GM19193 (cell line): ENCODE results near the gene SREBF1.

Experiments used
- POLR2A ChIP-seq: IDR thresholded peaks from 4 replicates; pipeline ENCODE4 v1.6.1; 2011; ENCODE audit not compliant: insufficient read depth, insufficient read length; ENCODE audit errors: extremely low read depth

SREBF1 gene

DNA sequence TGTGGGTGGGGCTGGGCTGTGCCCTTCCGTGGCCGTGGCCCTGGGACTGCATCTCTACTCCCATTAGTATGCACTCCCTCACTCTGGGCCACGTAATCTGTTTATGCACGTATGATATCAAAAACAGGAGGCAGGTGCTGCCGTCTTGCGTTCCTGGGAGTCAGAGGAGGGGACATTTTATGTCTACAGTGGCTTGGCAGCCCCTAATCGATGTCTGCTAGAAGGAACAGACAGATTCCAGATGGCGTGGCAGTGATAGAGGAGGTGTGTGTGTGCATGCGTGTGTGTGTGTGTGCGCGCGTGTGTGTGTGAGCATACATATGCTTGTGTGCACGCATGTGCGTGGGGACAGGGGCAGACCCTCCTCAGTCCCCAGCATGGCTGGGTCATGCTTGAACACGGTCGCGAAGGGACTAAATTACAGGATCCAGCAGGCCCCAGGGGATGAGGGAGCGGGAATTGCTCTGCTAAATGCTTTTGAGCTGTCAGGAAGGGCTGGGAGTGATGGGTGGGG is 44.7 kb downstream of the SREBF1 start:
- no peak for TF ChIP-seq POLR2A

DNA sequence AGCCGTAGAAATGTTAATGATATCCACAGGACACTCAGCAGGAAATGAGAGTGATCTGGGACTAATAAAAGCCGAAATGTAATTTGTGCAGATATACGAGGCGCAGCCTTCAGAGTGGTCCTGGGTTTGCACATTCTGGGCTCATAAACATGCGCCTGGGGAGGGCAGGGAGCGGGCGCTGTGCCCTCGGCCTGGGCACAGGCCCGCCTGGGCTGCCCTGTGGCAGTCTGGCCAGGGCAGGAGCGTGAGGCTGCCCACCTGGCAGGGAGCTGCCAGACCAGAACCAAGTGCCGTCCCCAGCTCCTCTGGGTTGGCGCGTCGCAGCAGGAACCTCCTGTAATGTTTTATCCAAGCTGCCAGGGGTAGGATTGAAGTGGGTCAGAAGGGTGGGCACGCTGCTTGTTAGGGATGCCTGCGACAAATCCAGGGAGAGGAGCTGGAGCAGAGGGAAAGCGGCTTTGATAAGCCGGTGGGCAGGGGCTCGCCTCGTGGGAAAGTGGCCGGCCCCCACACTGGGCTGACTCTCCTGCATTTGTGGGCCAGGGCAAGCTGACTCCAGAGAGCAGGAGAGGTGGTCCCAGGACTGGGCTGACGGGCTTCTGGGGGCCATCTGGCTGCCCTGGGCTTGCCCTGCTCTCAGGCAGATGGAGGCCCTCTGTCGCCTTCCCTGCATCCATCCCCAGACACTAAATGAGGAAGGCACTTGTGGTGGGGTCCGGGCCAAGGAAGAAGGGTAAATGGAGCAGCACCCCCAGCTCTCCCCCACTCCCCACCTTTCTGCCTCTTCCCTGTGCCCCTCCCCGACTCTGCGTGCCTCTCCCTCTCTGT is 45.9 kb downstream of the SREBF1 start:
- TF ChIP-seq POLR2A, result no peak

DNA sequence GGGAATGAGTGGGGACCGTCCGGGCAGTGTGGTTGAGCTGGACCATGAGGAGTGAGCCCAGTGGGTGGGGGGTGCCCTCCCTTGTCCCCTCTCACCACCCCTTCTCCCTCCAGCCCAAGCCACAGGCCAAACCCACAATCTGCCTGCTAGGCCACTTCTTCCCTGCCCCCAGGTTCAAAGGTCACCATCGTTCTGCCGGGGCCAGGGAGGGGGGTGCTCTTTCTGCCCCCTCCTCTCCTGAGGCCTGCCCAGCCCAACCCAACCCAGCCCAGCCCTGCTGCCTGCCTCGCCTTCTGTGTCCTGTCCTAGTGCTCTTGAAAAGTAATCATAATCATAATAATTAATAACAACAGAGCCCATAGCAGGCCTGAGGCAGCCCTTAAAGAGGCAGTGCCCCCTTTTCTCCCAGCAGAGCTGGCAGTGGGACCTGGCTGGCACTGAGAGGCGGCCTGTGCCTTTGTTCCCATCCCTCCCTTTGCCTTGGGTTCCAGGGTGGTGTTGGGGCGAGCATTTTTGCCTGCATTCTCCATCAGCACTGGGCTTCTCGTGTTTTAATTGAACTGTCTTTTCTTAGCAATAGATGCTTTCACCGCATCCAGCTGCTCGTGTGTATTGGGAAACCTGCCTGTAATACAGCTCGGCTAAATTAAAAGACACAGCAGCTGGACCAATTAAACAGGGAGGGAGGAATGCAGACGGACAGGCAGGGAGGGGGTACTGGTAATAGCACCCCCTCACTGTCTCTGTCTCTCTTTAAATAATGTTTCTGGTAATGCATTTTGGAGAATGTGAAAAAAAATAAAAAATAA is 46.8 kb downstream of the SREBF1 start:
- TF ChIP-seq POLR2A, result no peak

DNA sequence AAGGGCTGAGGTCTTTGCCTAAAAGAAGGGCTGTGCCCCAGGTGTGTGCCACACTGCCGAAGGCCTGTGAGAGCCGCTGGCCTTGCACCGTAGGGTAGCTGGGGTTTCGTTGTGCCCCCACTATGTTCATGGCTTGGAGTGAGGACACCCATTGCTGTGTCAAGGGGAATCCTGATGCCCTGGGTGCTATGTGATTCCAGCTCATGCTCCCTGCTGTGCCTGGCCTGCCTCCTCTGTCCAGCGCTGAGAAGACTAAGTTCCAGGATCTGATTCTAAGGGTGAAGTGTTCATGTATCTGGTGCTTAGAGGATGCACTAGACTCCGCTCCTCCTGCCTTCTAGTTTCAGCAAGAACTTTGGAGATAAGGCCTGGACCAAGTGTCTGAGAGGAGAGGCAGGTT is 47.4 kb downstream of the SREBF1 start:
- TF ChIP-seq POLR2A, result no peak

DNA sequence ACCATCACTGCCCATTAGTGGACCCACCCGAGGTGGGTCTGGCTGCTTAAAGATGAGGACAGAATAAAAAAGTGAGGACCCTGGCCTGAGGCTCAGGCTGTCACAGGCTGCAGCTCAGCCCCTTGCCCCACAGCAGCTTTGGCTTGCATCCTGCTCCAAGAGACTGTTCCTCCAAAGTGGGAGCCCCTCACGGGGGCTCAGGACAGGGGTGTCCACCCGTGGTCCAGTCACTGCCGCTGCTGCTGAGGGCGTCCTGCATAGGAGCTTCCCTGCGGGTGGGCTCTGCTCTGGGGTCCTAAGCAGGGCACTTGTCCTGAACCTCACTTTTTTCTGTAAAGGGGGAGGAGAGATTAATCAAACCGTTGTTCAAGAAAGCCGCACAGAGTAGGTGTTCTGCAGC is 47.8 kb downstream of the SREBF1 start:
- TF ChIP-seq POLR2A, result no peak

DNA sequence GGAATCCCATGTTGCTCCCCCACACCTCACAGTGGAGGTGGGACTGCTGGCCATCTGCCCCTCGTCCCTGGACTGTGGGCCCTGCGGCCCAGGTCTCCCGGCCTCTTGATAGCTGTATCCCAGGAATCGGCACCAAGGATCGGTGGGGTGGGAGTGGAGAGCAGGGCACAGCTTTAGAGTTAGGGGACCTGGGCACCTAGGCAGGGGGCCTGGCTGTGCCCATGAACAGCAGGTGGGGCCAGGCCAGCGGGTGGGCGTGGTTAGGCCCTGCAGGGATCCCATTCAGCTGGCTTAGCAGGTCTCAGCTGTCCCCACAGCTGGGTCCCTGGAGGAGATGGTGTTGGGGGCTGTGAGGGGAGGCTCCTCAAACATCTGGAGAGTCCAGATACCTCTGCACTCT is 49.2 kb downstream of the SREBF1 start:
- no peak for TF ChIP-seq POLR2A

DNA sequence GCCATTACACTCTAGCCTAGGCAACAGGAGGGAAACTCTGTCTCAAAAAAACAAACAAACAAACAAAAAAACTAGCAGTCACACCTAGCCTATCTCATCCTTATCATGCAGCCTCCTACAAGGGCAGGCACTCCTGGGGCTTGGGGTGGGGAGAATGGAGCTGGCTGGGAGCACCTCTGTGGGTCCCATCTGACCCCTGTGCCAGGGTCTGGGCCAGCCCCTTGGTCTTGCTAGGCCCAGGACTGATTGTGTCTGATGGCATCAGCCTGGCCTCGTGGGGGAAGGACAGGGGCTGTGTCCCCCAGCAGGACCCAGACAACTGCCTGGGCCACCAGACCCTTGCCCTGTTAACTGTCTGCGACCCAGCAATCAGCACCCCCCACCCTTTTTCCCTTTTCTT is 49.8 kb downstream of the SREBF1 start:
- TF ChIP-seq POLR2A, result no peak

DNA sequence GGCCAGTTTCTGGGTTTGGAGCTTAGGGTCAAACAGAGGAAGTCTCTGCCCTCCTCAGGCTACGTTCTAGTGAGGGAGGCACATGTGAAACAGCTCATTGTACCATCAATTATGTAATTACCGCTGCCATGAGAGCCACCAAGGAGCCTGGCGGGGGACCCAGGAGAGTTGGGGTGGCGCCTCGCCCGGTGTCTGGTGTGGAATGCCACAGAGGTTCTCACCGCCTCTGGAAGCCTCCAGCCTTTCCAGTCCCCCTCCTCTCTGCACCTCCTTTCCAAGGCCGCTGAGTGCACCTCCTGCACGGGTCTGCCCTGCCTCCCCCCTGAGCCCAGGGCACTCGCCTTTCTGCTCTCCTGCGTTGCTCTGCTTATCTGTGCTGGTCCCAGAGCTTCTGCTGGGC is 51.4 kb downstream of the SREBF1 start:
- TF ChIP-seq POLR2A, result no peak

DNA sequence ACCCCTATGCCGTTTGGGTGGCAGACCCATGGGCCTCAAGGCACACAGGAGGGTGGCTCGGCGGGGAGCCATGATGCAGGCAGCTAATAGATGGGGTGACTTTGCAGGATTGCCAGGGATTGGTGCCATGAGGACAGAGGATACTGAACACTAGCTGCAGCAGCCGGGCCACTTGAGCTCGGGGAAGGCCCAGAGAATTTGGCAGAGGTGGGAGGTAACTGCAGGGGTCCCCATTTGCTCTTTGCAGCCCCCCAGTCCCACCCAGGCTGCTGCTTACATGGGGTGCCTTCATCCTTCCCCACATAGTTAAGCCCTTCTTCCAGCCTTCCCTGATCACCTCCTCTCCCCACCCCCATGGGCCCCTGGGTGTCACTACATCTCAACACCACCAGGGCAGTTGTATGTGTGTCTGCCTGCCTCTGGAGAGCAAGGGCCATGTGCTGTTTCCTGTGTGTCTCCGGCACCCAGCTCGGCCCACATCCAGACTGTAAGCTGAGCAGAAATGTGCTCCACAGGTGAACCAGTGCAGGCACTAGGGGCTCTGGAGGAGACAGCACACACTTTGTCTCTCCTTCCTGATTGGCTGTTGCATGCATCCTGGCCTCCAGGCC is 52.0 kb downstream of the SREBF1 start:
- no peak for TF ChIP-seq POLR2A

DNA sequence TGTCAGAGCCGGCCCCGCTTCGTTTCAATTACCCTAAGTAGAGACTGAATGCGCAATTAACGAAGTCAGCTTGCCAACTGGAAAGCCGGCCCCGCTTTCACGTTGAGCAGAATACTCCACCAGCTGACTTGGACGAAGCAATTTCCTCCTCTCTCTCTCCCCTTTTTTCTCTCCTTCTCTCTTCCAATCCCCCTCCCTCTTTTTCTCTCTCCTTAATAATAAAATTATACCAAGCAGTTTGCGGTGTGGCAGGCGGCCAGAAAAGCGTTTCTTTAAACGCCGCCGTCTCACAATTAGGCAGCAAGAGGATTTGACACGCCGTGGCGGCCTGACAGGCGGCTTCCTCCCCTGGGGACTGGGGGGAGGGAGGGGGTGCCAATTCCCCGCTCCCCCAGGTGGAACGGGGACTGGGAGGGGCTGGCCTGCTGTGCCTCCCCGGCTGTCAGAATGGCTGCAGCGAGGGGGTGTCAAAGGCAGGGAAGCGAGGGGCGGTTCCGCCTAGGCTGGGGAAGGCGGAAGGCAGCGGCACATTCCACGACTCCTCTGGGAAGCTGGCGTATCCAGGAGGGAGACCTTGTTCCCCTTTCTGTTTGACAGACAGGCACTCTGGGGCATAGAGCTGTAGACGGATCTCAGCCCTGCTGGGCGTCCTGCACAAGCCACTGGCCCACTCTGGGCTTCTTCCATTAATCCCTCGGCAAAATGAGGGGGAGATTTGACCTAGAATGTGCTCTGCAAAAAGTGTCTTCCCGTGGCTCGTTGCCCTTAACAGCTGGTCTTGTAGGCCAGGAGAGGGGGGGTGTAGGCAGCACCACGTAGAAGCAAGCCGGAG is 52.7 kb downstream of the SREBF1 start:
- TF ChIP-seq POLR2A, result no peak

DNA sequence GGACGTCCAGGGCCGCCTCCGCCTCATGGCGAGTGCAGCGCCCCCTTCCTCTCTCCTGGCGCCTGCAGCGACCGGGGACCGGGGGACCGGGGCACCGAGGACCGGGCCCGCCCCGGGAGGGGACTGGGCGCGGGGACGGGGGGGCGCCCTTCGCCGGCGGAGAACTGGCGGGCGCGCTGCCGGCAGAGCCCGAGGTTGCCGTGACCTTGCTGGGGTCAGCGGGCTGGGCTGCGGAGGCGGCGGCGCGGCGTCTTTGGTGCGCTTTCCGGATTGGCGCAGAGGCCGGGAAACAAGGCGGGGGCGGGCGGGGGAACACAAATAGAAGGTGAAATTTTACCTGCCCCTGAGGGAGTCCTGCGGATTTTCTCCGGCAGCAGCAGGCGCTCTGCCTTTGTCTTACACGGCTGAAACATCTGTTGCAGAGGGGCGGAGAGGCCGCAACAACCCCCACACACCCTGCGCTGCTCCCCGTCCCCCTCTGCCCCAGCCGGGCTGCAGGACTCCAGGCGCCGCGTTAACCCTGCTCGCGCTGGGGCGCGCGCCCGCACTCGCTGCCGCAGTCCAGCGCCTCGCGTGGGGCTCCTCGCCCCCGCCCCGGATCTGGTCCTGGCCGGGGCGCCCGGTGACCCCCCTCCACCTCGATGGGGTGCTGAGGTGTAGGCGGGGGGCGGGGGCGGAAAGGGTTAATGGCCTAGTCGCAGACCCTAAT is 53.5 kb downstream of the SREBF1 start:
- no peak for TF ChIP-seq POLR2A

DNA sequence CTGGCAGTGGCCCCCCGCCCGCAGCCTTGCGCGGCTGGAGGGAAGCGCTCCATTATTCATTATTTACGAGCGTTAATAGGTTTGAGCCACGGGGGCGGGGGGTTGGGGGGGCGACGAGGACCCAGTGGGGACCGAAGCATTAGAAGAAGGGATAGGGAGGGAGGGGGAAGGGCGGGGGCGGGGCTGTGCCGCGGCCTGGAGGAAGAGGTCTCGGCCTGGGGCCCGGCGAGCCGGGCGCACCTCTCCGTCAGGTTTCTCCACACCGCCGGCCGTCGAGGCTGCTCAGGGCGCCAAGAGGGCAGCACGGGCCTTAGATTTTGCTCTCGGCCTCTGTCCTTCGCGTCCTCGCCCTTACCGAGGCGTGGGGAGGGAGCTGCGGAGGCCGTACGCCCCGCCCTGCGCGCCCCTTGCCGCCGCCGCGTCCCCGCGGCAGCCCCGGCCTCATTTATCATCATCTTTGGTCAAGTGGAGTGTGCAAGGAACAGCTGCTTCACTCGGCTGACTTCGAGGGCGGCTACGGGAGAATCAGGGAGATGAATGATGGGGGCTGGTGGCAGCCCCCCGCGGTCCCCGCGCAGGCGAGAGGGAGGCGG is 54.2 kb downstream of the SREBF1 start:
- no peak for TF ChIP-seq POLR2A
